Measurements from ENCODE around the gene DLGAP4. TPM values are rescaled to one million over a fixed set of nuclear protein-coding genes. Genes with fewer than 3 reads are reported as not detected.

The DLGAP4 gene
- total and polyA plus RNA-seq, 9 donors: 18.2 to 75.9 (median 53.1) TPM

GRCh38 chr20:36573798-36574365 is 267.7 kb downstream of the DLGAP4 start:
- Histone ChIP-seq H3K36me3 (no peaks in the 10 kb centered on the region), H3K27me3 (no peaks in the 10 kb centered on the region), H3K4me1 (ENCODE audit: insufficient read depth) (peaks cover 9% of the 10 kb centered on the region), H3K9me3 (no peaks in the 10 kb centered on the region), H3K4me3 (peak overlapping the region; percentile 72), H3K27ac (peak overlapping the region; percentile 94 to 97)
- TF ChIP-seq EP300 (IDR thresholded peaks at IDR 0.05) (no peak), CTCF (IDR thresholded peaks at IDR 0.05) (peak in 1 of 3 donors; percentile 30)
- 0 to 1% (median 1%) methylated on average over 42 to 53 of the region's 53 CpGs for WGBS, 3 donors
- intact Hi-C loops (cut with DNase I): no loop called here
- peak in 3 of 5 donors; percentile 45 to 66 (median 66) for DNase-seq

GRCh38 chr20:36574366-36575135 is 268.4 kb downstream of the DLGAP4 start:
- peaks cover 9% of the 10 kb centered on the region for H3K4me1 ChIP-seq (ENCODE audit: insufficient read depth)
- DNase-seq: peak; percentile 78 to 91 (median 82)
- peak overlapping the region; percentile 94 to 97 for H3K27ac ChIP-seq
- WGBS, 3 donors: 0 to 1% (median 1%) methylated on average over 47 to 66 of the region's 69 CpGs
- TF ChIP-seq POLR2A (IDR thresholded peaks at IDR 0.05): peak; percentile 41
- TF ChIP-seq EP300 (IDR thresholded peaks at IDR 0.05): no peak
- intact Hi-C loops (cut with DNase I): no loop called here
- H3K27me3 ChIP-seq: no peaks in the 10 kb centered on the region
- peak overlapping the region; percentile 72 for H3K4me3 ChIP-seq
- no peaks in the 10 kb centered on the region for H3K36me3 ChIP-seq
- no peaks in the 10 kb centered on the region for H3K9me3 ChIP-seq

- 28 to 33% (median 29%) methylated on average over 1 of the region's 1 CpG for WGBS, 3 donors
- H3K27me3 ChIP-seq: no peaks in the 10 kb centered on the region
- H3K36me3 ChIP-seq: no peaks in the 10 kb centered on the region
- H3K27ac ChIP-seq: no peak overlapping the region
- TF ChIP-seq CTCF (IDR thresholded peaks at IDR 0.05) (no peak), POLR2A (IDR thresholded peaks at IDR 0.05) (no peak), EP300 (IDR thresholded peaks at IDR 0.05) (no peak)
- DNase-seq: no peak
- H3K4me3 ChIP-seq: no peak overlapping the region
- H3K9me3 ChIP-seq: no peaks in the 10 kb centered on the region
- intact Hi-C loops (cut with DNase I): no loop called here
- H3K4me1 ChIP-seq (ENCODE audit: insufficient read depth): peaks cover 9% of the 10 kb centered on the region
These were observed 269.9 kb downstream of the DLGAP4 start for GRCh38 chr20:36576081-36576445.

Small RNA genes lying within 50 kb of the gene (small RNA-seq; reads per million reads assigned to genes)
- gene RF00017: not detected

Other genes with a start within 250 kb of the DLGAP4 start
- 10 to 100 TPM; 23.4 to 81.4 (median 63.2) TPM for gene EPB41L1, start 151.6 kb upstream of the DLGAP4 start, total RNA-seq
- 100 to 1,000 TPM in 1 of 2 donors, 10 to 100 TPM in 1; 23.8 to 207 TPM for gene EPB41L1, start 151.6 kb upstream of the DLGAP4 start, polyA plus RNA-seq
- gene AAR2, start 69.9 kb upstream of the DLGAP4 start, total RNA-seq: 10 to 100 TPM; 19.7 to 30.9 (median 26.6) TPM
- gene AAR2, start 69.9 kb upstream of the DLGAP4 start, polyA plus RNA-seq: 10 to 100 TPM; 24.4 to 40.2 TPM
- gene MYL9, start 235.2 kb downstream of the DLGAP4 start, total RNA-seq: 1,000 to 10,000 TPM in 1 of 7 donors, 100 to 1,000 TPM in 5, 10 to 100 TPM in 1; 69.5 to 1,408 (median 681) TPM
- 100 to 1,000 TPM; 269 to 691 TPM for gene MYL9, start 235.2 kb downstream of the DLGAP4 start, polyA plus RNA-seq

Data from ovary (tissue), 9 donors.